Measurements from ENCODE around the gene P3H1. TPM values are rescaled to one million over a fixed set of nuclear protein-coding genes. Genes with fewer than 3 reads are reported as not detected.

The P3H1 gene
- total RNA-seq, 1 donor from 2014 or later, result 24.4 TPM

DNA sequence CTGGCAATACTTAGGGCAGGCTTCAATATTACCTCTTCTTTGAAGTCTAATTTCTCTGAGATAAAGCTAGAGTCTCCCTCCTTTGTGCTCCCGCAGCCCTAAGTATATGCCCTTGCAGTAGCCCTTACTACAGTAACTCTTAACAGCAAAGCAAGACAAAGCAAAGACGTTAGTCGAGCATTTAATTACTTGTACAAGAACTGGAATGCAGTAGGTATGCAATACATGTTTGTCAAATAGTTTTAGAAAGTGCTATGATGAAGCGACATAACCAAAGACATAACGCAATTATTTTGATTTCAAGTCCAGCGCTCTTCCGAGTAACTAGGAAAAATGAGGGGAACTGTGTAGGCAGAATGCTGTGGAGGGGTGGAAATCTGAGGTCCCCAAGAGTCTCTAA, 1.6 kb downstream of the P3H1 start:
- ATAC-seq (no peak), DNase-seq (no peak)
- Histone ChIP-seq H3K36me3 (peaks cover 19% of the 10 kb centered on the region), H3K9me3 (no peaks in the 10 kb centered on the region), H3K27me3 (ENCODE audit: low read depth) (no peaks in the 10 kb centered on the region), H3K4me1 (peaks cover 31% of the 10 kb centered on the region), H3K27ac (peak overlapping the region; percentile 94), H3K4me3 (peak overlapping the region; percentile 98)
- TF ChIP-seq, protein P1, sequence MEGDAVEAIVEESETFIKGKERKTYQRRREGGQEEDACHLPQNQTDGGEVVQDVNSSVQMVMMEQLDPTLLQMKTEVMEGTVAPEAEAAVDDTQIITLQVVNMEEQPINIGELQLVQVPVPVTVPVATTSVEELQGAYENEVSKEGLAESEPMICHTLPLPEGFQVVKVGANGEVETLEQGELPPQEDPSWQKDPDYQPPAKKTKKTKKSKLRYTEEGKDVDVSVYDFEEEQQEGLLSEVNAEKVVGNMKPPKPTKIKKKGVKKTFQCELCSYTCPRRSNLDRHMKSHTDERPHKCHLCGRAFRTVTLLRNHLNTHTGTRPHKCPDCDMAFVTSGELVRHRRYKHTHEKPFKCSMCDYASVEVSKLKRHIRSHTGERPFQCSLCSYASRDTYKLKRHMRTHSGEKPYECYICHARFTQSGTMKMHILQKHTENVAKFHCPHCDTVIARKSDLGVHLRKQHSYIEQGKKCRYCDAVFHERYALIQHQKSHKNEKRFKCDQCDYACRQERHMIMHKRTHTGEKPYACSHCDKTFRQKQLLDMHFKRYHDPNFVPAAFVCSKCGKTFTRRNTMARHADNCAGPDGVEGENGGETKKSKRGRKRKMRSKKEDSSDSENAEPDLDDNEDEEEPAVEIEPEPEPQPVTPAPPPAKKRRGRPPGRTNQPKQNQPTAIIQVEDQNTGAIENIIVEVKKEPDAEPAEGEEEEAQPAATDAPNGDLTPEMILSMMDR (IDR thresholded peaks at IDR 0.05), result no peak
- intact Hi-C loops (cut with DNase I), result no loop called here

DNA sequence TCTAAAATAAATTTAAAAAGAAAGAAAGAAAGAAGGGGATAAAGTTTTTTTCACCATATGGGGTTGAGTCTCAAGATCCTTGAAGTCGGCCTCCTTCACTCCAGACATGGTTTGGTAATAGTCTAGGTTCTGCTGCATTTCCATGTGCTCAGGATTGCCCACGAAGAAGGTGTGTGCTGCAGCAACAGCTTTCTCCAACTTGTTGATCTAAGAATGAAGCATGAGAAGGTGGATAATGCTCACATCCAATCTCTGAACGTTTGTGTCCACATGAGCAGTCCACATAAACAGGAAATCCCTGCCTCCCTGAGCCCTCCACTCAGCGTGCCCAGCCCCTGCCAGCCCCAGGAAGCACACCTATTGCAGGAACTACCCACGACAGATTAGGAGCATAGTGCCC, 4.6 kb downstream of the P3H1 start:
- no peak overlapping the region for H3K27ac ChIP-seq
- TF ChIP-seq, protein P1 (IDR thresholded peaks at IDR 0.05), result no peak

DNA sequence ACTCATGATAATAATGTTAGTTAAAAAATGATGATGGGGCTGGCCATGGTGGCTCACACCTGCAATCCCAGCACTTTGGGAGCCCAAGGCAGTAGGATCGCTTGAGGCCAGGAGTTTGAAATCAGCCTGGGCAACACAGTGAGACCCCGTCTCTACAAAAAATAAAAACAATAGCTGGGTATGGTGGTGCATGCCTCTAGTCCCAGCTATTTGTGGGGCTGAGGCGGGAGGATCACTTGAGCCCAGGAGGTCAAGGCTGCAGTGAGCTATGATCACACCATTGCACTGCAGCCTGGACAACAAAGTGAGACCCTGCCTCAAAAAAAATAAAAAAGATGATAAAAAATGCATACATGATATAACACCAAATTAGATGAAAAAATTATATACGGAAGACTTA, 5.3 kb downstream of the P3H1 start:
- Histone ChIP-seq H3K4me3 (no peak overlapping the region), H3K27me3 (ENCODE audit: low read depth) (no peaks in the 10 kb centered on the region), H3K27ac (no peak overlapping the region), H3K4me1 (peaks cover 27% of the 10 kb centered on the region), H3K9me3 (no peaks in the 10 kb centered on the region), H3K36me3 (peaks cover 54% of the 10 kb centered on the region)
- intact Hi-C loops (cut with DNase I), result no loop called here
- DNase-seq (no peak), ATAC-seq (no peak)
- TF ChIP-seq, protein P1 (IDR thresholded peaks at IDR 0.05), result no peak

More for the DNA sequence above, 4.6 kb downstream of the P3H1 start:
- DNase-seq (no peak), ATAC-seq (no peak)
- H3K4me1 ChIP-seq, result peaks cover 27% of the 10 kb centered on the region
- intact Hi-C loops (cut with DNase I), result no loop called here
- no peaks in the 10 kb centered on the region for H3K27me3 ChIP-seq (ENCODE audit: low read depth)
- H3K9me3 ChIP-seq, result no peaks in the 10 kb centered on the region
- H3K4me3 ChIP-seq, result no peak overlapping the region
- peaks cover 49% of the 10 kb centered on the region for H3K36me3 ChIP-seq

DNA sequence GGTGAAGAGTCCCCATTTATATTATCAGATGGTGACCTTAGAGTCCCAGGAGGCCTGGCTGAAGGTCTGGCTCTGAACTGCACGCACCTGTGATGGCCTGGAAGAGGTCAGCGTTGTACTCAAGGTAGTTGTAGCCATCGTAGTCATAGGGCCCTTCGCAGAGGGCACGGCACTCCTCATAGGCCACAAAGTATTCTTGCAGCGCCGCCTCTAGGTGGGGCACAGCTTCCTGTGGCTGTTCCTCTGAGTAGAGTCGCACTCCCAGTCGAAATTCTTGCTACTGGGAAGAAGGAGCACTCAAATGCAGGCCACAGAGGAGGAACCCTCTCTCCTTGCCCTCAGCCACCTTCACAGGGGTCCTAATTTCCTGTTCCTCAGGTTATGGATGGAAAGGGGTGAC, 7.7 kb downstream of the P3H1 start:
- Histone ChIP-seq H3K27me3 (ENCODE audit: low read depth) (no peaks in the 10 kb centered on the region), H3K9me3 (no peaks in the 10 kb centered on the region), H3K4me1 (peaks cover 13% of the 10 kb centered on the region), H3K27ac (no peak overlapping the region), H3K36me3 (peaks cover 78% of the 10 kb centered on the region), H3K4me3 (no peak overlapping the region)
- TF ChIP-seq, protein P1 (IDR thresholded peaks at IDR 0.05), result no peak
- DNase-seq (no peak), ATAC-seq (no peak)
- intact Hi-C loops (cut with DNase I), result no loop called here

DNA sequence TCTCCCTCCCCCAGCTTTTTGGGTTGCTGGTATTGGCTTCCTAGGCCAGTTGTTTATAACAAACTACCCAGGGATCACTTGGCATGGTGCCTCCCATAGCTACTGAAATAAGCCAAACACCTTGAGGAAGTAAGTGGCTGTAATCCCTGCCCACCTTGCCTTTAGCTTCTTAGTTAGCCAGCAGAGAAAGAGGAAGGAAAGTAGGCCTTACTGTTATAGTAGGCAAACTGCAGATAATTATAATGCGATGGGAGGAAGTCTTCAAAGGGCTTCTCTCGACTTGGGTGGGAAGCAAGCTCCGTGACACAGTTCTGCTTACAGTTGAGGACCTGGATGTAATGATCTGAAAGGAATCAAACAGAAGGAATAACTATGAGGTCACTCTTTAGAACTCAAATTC, 8.2 kb downstream of the P3H1 start:
- H3K36me3 ChIP-seq, result peaks cover 83% of the 10 kb centered on the region
- TF ChIP-seq, protein P1 (IDR thresholded peaks at IDR 0.05), result no peak
- no peak for ATAC-seq

DNA sequence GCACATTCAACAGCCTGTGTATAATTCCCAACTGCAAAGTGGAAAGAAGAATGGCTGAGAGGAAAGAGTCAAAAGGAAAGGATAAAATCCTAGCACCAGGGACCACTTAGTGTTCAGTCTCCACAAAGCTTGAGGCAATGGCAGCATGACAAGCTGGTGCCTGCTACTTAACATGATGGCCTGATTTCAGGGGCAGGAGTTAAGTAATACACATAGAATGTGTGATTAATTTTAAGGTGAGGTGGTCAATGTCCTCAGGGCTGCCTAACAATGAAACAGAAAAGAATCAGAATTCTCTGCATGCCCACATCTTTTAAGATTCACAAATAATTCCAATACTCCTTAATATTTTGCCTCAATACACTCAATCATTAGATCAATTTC, 8.9 kb downstream of the P3H1 start:
- Histone ChIP-seq H3K9me3 (no peaks in the 10 kb centered on the region), H3K27me3 (ENCODE audit: low read depth) (no peaks in the 10 kb centered on the region), H3K4me1 (peaks cover 13% of the 10 kb centered on the region), H3K27ac (no peak overlapping the region), H3K4me3 (no peak overlapping the region), H3K36me3 (peaks cover 91% of the 10 kb centered on the region)
- TF ChIP-seq, protein P1 (IDR thresholded peaks at IDR 0.05), result no peak
- ATAC-seq (no peak), DNase-seq (no peak)
- intact Hi-C loops (cut with DNase I), result no loop called here

More for the DNA sequence above, 8.2 kb downstream of the P3H1 start:
- intact Hi-C loops (cut with DNase I), result no loop called here
- Histone ChIP-seq H3K27ac (no peak overlapping the region), H3K9me3 (no peaks in the 10 kb centered on the region), H3K27me3 (ENCODE audit: low read depth) (no peaks in the 10 kb centered on the region), H3K4me3 (no peak overlapping the region), H3K4me1 (peaks cover 13% of the 10 kb centered on the region)
- DNase-seq, result no peak

Measured in lower lobe of right lung (tissue), 2 donors.